ENCODE measurements around the gene MAGEF1.

The MAGEF1 gene

DNA sequence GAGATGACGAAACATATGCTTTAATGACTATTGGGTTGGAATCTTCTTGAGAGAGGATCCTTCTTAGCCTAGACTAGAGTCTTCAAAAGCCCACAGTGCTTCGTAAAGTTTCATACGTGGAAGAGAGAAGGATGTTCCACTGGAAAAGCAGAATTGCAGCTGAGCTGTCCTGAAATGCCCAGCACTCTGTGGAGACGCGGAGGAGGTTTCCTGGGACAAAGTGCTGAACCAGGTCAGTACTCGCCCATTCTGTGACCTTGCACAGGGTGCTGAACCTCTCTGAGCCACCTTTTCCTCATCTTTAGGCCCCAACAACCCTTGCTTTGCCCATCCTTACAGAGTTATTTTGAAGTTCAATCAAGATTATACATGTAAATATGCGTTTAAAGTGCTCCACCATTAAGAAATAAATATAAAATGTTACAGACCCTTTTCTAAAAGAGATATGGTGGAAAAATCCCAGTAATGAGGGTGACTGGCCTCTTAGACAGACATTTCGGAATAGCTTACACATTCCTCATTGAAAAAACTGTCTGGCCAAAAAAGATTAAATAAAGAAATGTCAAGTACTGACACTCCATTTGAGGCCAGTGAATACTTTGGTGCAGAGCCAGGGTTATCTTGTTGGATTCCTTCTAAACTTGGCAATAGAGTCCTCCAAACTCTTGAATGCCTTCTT, 4.2 kb upstream of the MAGEF1 start:
- H3K9me3 ChIP-seq (ENCODE audit: insufficient read depth, low read length): no peaks in the 10 kb centered on the region
- H3K4me3 ChIP-seq (ENCODE audit: insufficient read depth, low read length, poor library complexity, severe bottlenecking): no peak overlapping the region
- no peaks in the 10 kb centered on the region for H3K27me3 ChIP-seq (ENCODE audit: low read length)
- H3K27ac ChIP-seq (ENCODE audit: low read depth, low read length): no peak overlapping the region
- no peaks in the 10 kb centered on the region for H3K9me2 ChIP-seq (replicated peaks; ENCODE audit: insufficient read depth, low read length)
- no peak overlapping the region for H2AFZ ChIP-seq (ENCODE audit: low read depth, low read length, severe bottlenecking)
- no peaks in the 10 kb centered on the region for H3K36me3 ChIP-seq (ENCODE audit: low read length)
- no peaks in the 10 kb centered on the region for H4K20me1 ChIP-seq (ENCODE audit: low read depth, low read length)
- H3K9ac ChIP-seq (ENCODE audit: low read length): no peak overlapping the region
- no peaks in the 10 kb centered on the region for H3K79me2 ChIP-seq (ENCODE audit: insufficient read depth, low read length)
- H3K4me2 ChIP-seq (ENCODE audit: low read depth, low read length, poor library complexity, severe bottlenecking): no peak overlapping the region
- peaks cover 15% of the 10 kb centered on the region for H3F3A ChIP-seq (ENCODE audit: insufficient read depth)
- TF ChIP-seq CTCF (IDR thresholded peaks at IDR 0.05; ENCODE audit: insufficient read depth, low read length, poor library complexity, severe bottlenecking): no peak
- TF ChIP-seq EZH2phosphoT487 (conservative IDR thresholded peaks at IDR 0.05; ENCODE audit: low read length): no peak

DNA sequence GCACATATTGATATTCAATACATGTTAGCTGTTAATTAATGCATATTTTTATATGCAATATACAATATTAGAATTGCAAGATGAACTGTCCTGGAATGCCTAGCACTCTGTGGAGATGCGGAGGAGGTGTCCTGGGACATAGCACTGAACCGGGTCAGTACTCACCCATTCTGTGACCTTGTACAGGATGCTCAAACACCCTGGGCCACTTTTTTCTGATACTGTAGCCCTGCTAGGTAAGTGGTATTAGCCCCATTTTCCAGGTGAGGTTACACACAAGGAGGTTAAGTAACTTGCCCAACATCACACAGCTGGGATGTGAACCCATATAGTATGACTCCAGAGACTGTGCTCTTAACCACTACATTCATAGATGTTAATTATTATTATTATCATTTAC, 1.7 kb upstream of the MAGEF1 start:
- H3K27ac ChIP-seq (ENCODE audit: low read depth, low read length): no peak overlapping the region
- no peaks in the 10 kb centered on the region for H3K27me3 ChIP-seq (ENCODE audit: low read length)
- H3K9me2 ChIP-seq (replicated peaks; ENCODE audit: insufficient read depth, low read length): no peaks in the 10 kb centered on the region
- no peak overlapping the region for H2AFZ ChIP-seq (ENCODE audit: low read depth, low read length, severe bottlenecking)
- no peak overlapping the region for H3K4me2 ChIP-seq (ENCODE audit: low read depth, low read length, poor library complexity, severe bottlenecking)
- no peaks in the 10 kb centered on the region for H3K9me3 ChIP-seq (ENCODE audit: insufficient read depth, low read length)
- H4K20me1 ChIP-seq (ENCODE audit: low read depth, low read length): peaks cover 7% of the 10 kb centered on the region; the same call in 1 of the 2 replicates
- TF ChIP-seq CTCF (IDR thresholded peaks at IDR 0.05; ENCODE audit: insufficient read depth, low read length, poor library complexity, severe bottlenecking) (no peak), EZH2phosphoT487 (conservative IDR thresholded peaks at IDR 0.05; ENCODE audit: low read length) (no peak)
- no peak overlapping the region for H3K9ac ChIP-seq (ENCODE audit: low read length)
- peaks cover 18% of the 10 kb centered on the region for H3F3A ChIP-seq (ENCODE audit: insufficient read depth)
- H3K4me3 ChIP-seq (ENCODE audit: insufficient read depth, low read length, poor library complexity, severe bottlenecking): no peak overlapping the region
- peaks cover 4% of the 10 kb centered on the region for H3K36me3 ChIP-seq (ENCODE audit: low read length)
- peaks cover 5% of the 10 kb centered on the region; the same call in 1 of the 2 replicates for H3K79me2 ChIP-seq (ENCODE audit: insufficient read depth, low read length)

DNA sequence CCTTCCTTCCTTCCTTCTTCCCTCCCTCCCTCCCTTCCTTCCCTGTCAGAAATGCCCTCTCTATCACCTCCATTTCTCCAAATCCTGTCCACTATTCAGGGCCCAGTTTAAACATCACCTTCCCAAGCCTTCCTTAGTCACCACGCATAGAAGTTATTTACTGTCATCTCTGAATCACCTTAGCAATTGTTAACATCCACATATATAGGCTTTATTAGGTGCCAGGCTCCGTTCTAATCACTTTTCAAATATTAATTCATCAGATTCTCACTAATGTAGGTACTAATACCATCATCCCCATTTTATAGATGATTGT, 1.1 kb upstream of the MAGEF1 start:
- no peak for TF ChIP-seq CTCF (IDR thresholded peaks at IDR 0.05; ENCODE audit: insufficient read depth, low read length, poor library complexity, severe bottlenecking)
- no peak for TF ChIP-seq EZH2phosphoT487 (conservative IDR thresholded peaks at IDR 0.05; ENCODE audit: low read length)
- Histone ChIP-seq H3K36me3 (ENCODE audit: low read length) (peaks cover 4% of the 10 kb centered on the region), H3K4me2 (ENCODE audit: low read depth, low read length, poor library complexity, severe bottlenecking) (no peak overlapping the region), H4K20me1 (ENCODE audit: low read depth, low read length) (peaks cover 7% of the 10 kb centered on the region; the same call in 1 of the 2 replicates), H3K27me3 (ENCODE audit: low read length) (no peaks in the 10 kb centered on the region), H3K9ac (ENCODE audit: low read length) (no peak overlapping the region), H2AFZ (ENCODE audit: low read depth, low read length, severe bottlenecking) (no peak overlapping the region), H3K79me2 (ENCODE audit: insufficient read depth, low read length) (peaks cover 5% of the 10 kb centered on the region; the same call in 1 of the 2 replicates), H3K9me2 (replicated peaks; ENCODE audit: insufficient read depth, low read length) (no peaks in the 10 kb centered on the region), H3K4me3 (ENCODE audit: insufficient read depth, low read length, poor library complexity, severe bottlenecking) (no peak overlapping the region), H3F3A (ENCODE audit: insufficient read depth) (peaks cover 20% of the 10 kb centered on the region), H3K27ac (ENCODE audit: low read depth, low read length) (no peak overlapping the region), H3K9me3 (ENCODE audit: insufficient read depth, low read length) (no peaks in the 10 kb centered on the region)
